HepG2 (cell line): ENCODE measurements around the gene SLC16A5. TPM values are rescaled to one million over a fixed set of nuclear protein-coding genes. Genes with fewer than 3 reads are reported as not detected.

ENCODE experiments used
- AKAP8 ChIP-seq: sonication (generic); formaldehyde crosslinking; IDR thresholded peaks from 2 replicates; pipeline ENCODE4 v1.5.1; 2020; ENCODE audit warnings: mild to moderate bottlenecking, missing genetic modification reagents
- CHCHD3 ChIP-seq: sonication (generic); formaldehyde crosslinking; IDR thresholded peaks from 2 replicates; pipeline ENCODE4 v1.8.0; 2022; ENCODE audit warnings: mild to moderate bottlenecking, missing genetic modification reagents, moderate library complexity
- MZF1 ChIP-seq: sonication (generic); formaldehyde crosslinking; IDR thresholded peaks from 2 replicates; pipeline ENCODE4 v1.8.1; 2023; ENCODE audit warnings: mild to moderate bottlenecking, missing genetic modification reagents, borderline replicate concordance
- RAD51 ChIP-seq: fragments of 450-650 bp; IDR thresholded peaks from 2 replicates; pipeline ENCODE4 v1.6.1; 2016; ENCODE audit warnings: borderline replicate concordance
- SP140L ChIP-seq: sonication (generic); formaldehyde crosslinking; IDR thresholded peaks from 2 replicates; pipeline ENCODE4 v1.4.0; 2020; ENCODE audit warnings: missing genetic modification reagents, borderline replicate concordance
- XRCC5 ChIP-seq: fragments of 200-400 bp; formaldehyde crosslinking; optimal IDR thresholded peaks from 2 replicates; pipeline ENCODE3; 2017; ENCODE audit warnings: mild to moderate bottlenecking, low read length
- ZBTB7B ChIP-seq: sonication (generic); formaldehyde crosslinking; IDR thresholded peaks from 2 replicates; pipeline ENCODE4 v1.4.0; 2020; ENCODE audit warnings: missing genetic modification reagents
- ZNF142 ChIP-seq: sonication (generic); formaldehyde crosslinking; IDR thresholded peaks from 2 replicates; pipeline ENCODE4 v1.4.0; 2020; ENCODE audit warnings: missing genetic modification reagents
- ZNF468 ChIP-seq: sonication (generic); formaldehyde crosslinking; IDR thresholded peaks from 2 replicates; pipeline ENCODE4 v1.8.0; 2022; ENCODE audit warnings: mild to moderate bottlenecking, moderate library complexity, missing genetic modification reagents
- polyA plus RNA-seq, 8 experiments: library from polyadenylated mRNA; depleted of rRNA in 3 of 8; stranded (reverse) in 7 of 8; unstranded in 1 of 8; fragments of >200 nt; fragmentation: Illumina TruSeq in 4 of 8; extraction: Trizol in 4 of 8; gene quantifications; 2 replicates each; pipeline versions ENCODE4 v1.2.1 to v1.2.3, GENCODE V29; 2011 to 2016; ENCODE audit warnings: low read depth in 4 of 8, missing spikeins in 1 of 8, mixed read lengths in 1 of 8; ENCODE audit not compliant: insufficient read depth in 1 of 8
- total RNA-seq, 5 experiments: library from RNA; depleted of rRNA; stranded (reverse); fragments of >200 nt; fragmentation: Illumina TruSeq; extraction: Trizol; gene quantifications; 2 replicates each; pipeline ENCODE4 v1.2.3, GENCODE V29; 2016; ENCODE audit warnings: low read depth in 1 of 5

Gene SLC16A5
- total and polyA plus RNA-seq, 2 of the 13 experiments (the other 11 are each of a cell fraction or from before 2014, with no cell fraction given), result 0.69 to 5.6 TPM

GRCh38 chr17:75039238-75039637 lies 48.5 kb upstream of the SLC16A5 start (continued):
- no peak for TF ChIP-seq ZNF142 (CRISPR knock-in tag)
- no peak for TF ChIP-seq CHCHD3 (CRISPR knock-in tag)
- TF ChIP-seq SP140L, result no peak
- no peak for TF ChIP-seq MZF1
- no peak for TF ChIP-seq AKAP8 (CRISPR knock-in tag)
- no peak for TF ChIP-seq XRCC5
- TF ChIP-seq ZBTB7B (CRISPR knock-in tag), result no peak
- TF ChIP-seq ZNF468 (CRISPR knock-in tag), result no peak
- TF ChIP-seq RAD51, result no peak
